IMR-90 (cell line): Measurements from ENCODE around the gene CAMP. TPM values are rescaled to one million over a fixed set of nuclear protein-coding genes. Genes with fewer than 3 reads are reported as not detected.

Source experiments
- ATAC-seq: fragments of 200-7000 bp; cut with Tn5 transposase; 2 replicates; pipeline ENCODE4 v1.9.1; 2020; ENCODE audit warnings: low read depth, mild to moderate bottlenecking, moderate library complexity
- BruUV-seq: library from RNA; stranded (reverse); fragments of 400-500 nt; replicated peaks from 2 replicates; lab custom pipeline; 2021; lab: Mats Ljungman, UMichigan
- CTCF ChIA-PET: fragments of 300-600 bp; formaldehyde crosslinking; extraction: SDS; loops from one replicate; lab custom pipeline; 2021; ENCODE audit warnings: antibody characterized with exemption; lab: Yijun Ruan, JAX
- POLR2A ChIA-PET: fragments of 300-600 bp; sonication (Branson Sonifier 250); formaldehyde crosslinking; loops from one replicate; lab custom pipeline; 2022; ENCODE audit warnings: antibody characterized with exemption; ENCODE audit not compliant: unreplicated experiment; lab: Charles Lee
- DNase-seq: peaks from one replicate; pipeline ENCODE4 v3.0.0; 2013
- H2AFZ ChIP-seq: replicated peaks from 2 replicates; pipeline ENCODE3; 2013; ENCODE audit warnings: low read length, mild to moderate bottlenecking; ENCODE audit not compliant: poor library complexity
- H2AK5ac ChIP-seq: 2 replicates; pipeline ENCODE4 v1.6.1; 2013; ENCODE audit warnings: low read depth, low read length, inconsistent platforms
- H2AK9ac ChIP-seq: replicated peaks from 2 replicates; pipeline ENCODE3; 2013; ENCODE audit warnings: mild to moderate bottlenecking, low read depth, low read length, moderate library complexity; ENCODE audit not compliant: poor library complexity
- H2BK120ac ChIP-seq: 2 replicates; pipeline ENCODE4 v1.6.1; 2013; ENCODE audit warnings: low read depth, low read length, inconsistent platforms
- H2BK15ac ChIP-seq: 3 replicates; pipeline ENCODE4 v1.6.1; 2013; ENCODE audit warnings: low read depth, low read length, inconsistent platforms
- H2BK20ac ChIP-seq: 2 replicates; pipeline ENCODE4 v1.6.1; 2013; ENCODE audit warnings: low read depth, mild to moderate bottlenecking, inconsistent platforms, low read length, moderate library complexity
- H2BK5ac ChIP-seq: 2 replicates; pipeline ENCODE4 v1.6.1; 2013; ENCODE audit warnings: mild to moderate bottlenecking, low read depth, low read length, inconsistent platforms; ENCODE audit not compliant: poor library complexity, severe bottlenecking
- H3K14ac ChIP-seq: replicated peaks from 2 replicates; pipeline ENCODE4 v1.6.1; 2013; ENCODE audit warnings: low read depth, low read length, inconsistent platforms
- H3K18ac ChIP-seq: 2 replicates; pipeline ENCODE4 v1.6.1; 2013; ENCODE audit warnings: low read depth, low read length, control low read depth
- H3K23ac ChIP-seq: 2 replicates; pipeline ENCODE4 v1.6.1; 2013; ENCODE audit warnings: low read depth, low read length, inconsistent platforms
- H3K27ac ChIP-seq: 2 replicates; pipeline ENCODE4 v1.5.1; 2013; ENCODE audit warnings: mild to moderate bottlenecking, control low read depth, low read length; ENCODE audit not compliant: insufficient read depth
- H3K27me3 ChIP-seq: 2 replicates; pipeline ENCODE4 v1.6.1; 2013; ENCODE audit warnings: low read length; ENCODE audit not compliant: control insufficient read depth, insufficient read depth
- H3K36me3 ChIP-seq: 2 replicates; pipeline ENCODE4 v1.6.1; 2013; ENCODE audit warnings: low read length, mixed read lengths; ENCODE audit not compliant: control insufficient read depth, insufficient read depth
- H3K4ac ChIP-seq: 2 replicates; pipeline ENCODE4 v1.6.1; 2013; ENCODE audit warnings: low read depth, low read length, inconsistent platforms
- H3K4me1 ChIP-seq: 2 replicates; pipeline ENCODE4 v1.6.1; 2013; ENCODE audit warnings: low read length, mixed read lengths; ENCODE audit not compliant: control insufficient read depth, insufficient read depth
- H3K4me2 ChIP-seq: 2 replicates; pipeline ENCODE4 v1.6.1; 2013; ENCODE audit warnings: low read depth, mild to moderate bottlenecking, control low read depth, low read length, moderate library complexity
- H3K4me3 ChIP-seq: 2 replicates; pipeline ENCODE4 v1.5.1; 2013; ENCODE audit warnings: low read depth, mild to moderate bottlenecking, control low read depth, low read length, moderate library complexity; ENCODE audit not compliant: insufficient read depth
- H3K56ac ChIP-seq: 2 replicates; pipeline ENCODE4 v1.6.1; 2013; ENCODE audit warnings: low read length, inconsistent platforms; ENCODE audit not compliant: insufficient read depth; ENCODE audit errors: extremely low read depth
- H3K79me1 ChIP-seq, 2 experiments: 2 replicates each; pipeline ENCODE4 v1.6.1; 2013; ENCODE audit warnings: low read length in 2 of 2, inconsistent platforms in 1 of 2, low read depth in 1 of 2
- H3K9ac ChIP-seq: 2 replicates; pipeline ENCODE4 v1.6.1; 2013; ENCODE audit warnings: low read depth, low read length, control low read depth
- H3K9me1 ChIP-seq: 2 replicates; pipeline ENCODE4 v1.6.1; 2013; ENCODE audit warnings: low read length, inconsistent platforms; ENCODE audit not compliant: insufficient read depth
- H3K9me3 ChIP-seq: 2 replicates; pipeline ENCODE4 v1.6.1; 2013; ENCODE audit warnings: low read length; ENCODE audit not compliant: control insufficient read depth, insufficient read depth
- H4K20me1 ChIP-seq: 2 replicates; pipeline ENCODE4 v1.6.1; 2013; ENCODE audit warnings: low read length, inconsistent platforms; ENCODE audit not compliant: insufficient read depth
- H4K5ac ChIP-seq: 2 replicates; pipeline ENCODE4 v1.6.1; 2013; ENCODE audit warnings: mild to moderate bottlenecking, low read depth, low read length, control low read depth
- H4K8ac ChIP-seq, 2 experiments: 2 replicates each; pipeline ENCODE4 v1.6.1; 2013; ENCODE audit warnings: low read depth in 2 of 2, low read length in 2 of 2, control low read depth in 1 of 2, inconsistent platforms in 1 of 2
- H4K91ac ChIP-seq: 2 replicates; pipeline ENCODE4 v1.6.1; 2013; ENCODE audit warnings: low read depth, low read length, inconsistent platforms; ENCODE audit not compliant: insufficient read depth
- CEBPB ChIP-seq: IDR thresholded peaks from 2 replicates; pipeline ENCODE4 v1.6.1; 2012; ENCODE audit warnings: low read depth, low read length, improper control_type of control experiment
- CHD1 ChIP-seq: IDR thresholded peaks from 2 replicates; pipeline ENCODE4 v1.6.1; 2012; ENCODE audit warnings: low read depth, low read length, improper control_type of control experiment
- MAFK ChIP-seq: IDR thresholded peaks from 2 replicates; pipeline ENCODE4 v1.6.1; 2012; ENCODE audit warnings: low read depth, low read length, improper control_type of control experiment
- NFE2L2 ChIP-seq: fragments of 150-350 bp; IDR thresholded peaks from 2 replicates; pipeline ENCODE4 v1.6.1; 2016; ENCODE audit warnings: low read depth, mild to moderate bottlenecking, low read length
- WGBS, 2 experiments: methylation state at CpG; one replicate each; pipeline versions ENCODE4 v1.1.5 to v1.1.7; 2013; ENCODE audit warnings: missing lambda C conversion rate in 2 of 2; ENCODE audit not compliant: insufficient read length in 1 of 2; ENCODE audit errors: extremely low coverage in 2 of 2; 5-methylcytosine and 5-hydroxymethylcytosine counted together
- dilution Hi-C: fragments of 300-500 bp; cut with HindIII; formaldehyde crosslinking; loops from one replicate; pipeline ENCODE4 v1.14.3; 2018; ENCODE audit warnings: low sequenced_read_pairs; ENCODE audit not compliant: unreplicated experiment
- in situ Hi-C: fragments of 300-500 bp; cut with MboI; formaldehyde crosslinking; loops from 3 replicates; pipeline ENCODE4 v1.14.3; 2019; ENCODE audit warnings: low sequenced_read_pairs, inconsistent platforms, mixed read lengths
- intact Hi-C: fragments of 100-400 bp; cut with micrococcal nuclease; formaldehyde crosslinking; loops from 2 replicates; pipeline ENCODE4 v1.10.0; 2022
- polyA plus RNA-seq, 3 experiments: library from polyadenylated mRNA; depleted of rRNA; stranded (reverse); fragments of >200 nt; gene quantifications; 2 replicates each; pipeline ENCODE4 v1.2.3, GENCODE V29; 2012; ENCODE audit warnings: low replicate concordance in 1 of 3
- total RNA-seq: library from RNA; depleted of rRNA; stranded (reverse); fragments of >200 nt; gene quantifications from 2 replicates; pipeline ENCODE4 v1.2.3, GENCODE V29; 2012
- TF ChIP-seq, protein P1 (sequence below): fragments of 150-350 bp; IDR thresholded peaks from 2 replicates; pipeline ENCODE4 v1.6.1; 2016; ENCODE audit warnings: low read depth, mild to moderate bottlenecking, low read length, moderate library complexity, borderline replicate concordance

The CAMP gene
- total and polyA plus RNA-seq, 2 of the 4 experiments (the other 2 are of a cell fraction): not detected

DNA sequence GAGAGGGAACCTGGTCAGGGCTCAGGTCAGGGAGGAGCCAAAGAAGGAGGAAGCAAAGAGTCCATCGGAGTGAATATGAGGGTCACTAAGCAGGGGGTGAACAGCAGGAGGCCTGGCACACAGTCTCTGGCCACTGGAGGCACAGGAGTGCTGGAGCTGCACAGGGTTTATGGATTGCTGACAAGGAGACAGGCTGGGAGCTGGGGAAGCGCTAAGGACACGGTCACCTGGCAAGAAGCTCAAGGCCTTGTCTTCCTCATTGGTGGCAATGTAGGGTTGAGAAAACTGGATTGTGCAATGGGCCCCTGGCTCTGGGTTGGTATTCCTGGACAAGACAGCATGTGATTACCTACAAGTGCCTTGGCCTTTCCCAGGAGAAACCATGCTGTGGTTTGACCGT is 5.8 kb upstream of the CAMP start:
- no CpG with 5 or more reads among the region's 4 CpGs for WGBS, 2 experiments
- H2BK20ac ChIP-seq: no peak overlapping the region
- H2AK5ac ChIP-seq: no peak overlapping the region
- no peaks in the 10 kb centered on the region for H3K79me1 ChIP-seq
- no peak overlapping the region for H2BK120ac ChIP-seq
- H3K56ac ChIP-seq: no peak overlapping the region
- H4K5ac ChIP-seq: no peak overlapping the region
- H2BK15ac ChIP-seq: no peak overlapping the region
- H3K18ac ChIP-seq: no peak overlapping the region
- H2AFZ ChIP-seq: no peak overlapping the region
- no peak overlapping the region for H3K4me3 ChIP-seq
- H3K4ac ChIP-seq: no peak overlapping the region
- H3K36me3 ChIP-seq: no peaks in the 10 kb centered on the region
- TF ChIP-seq NFE2L2 (no peak), MAFK (no peak), CEBPB (0 out of 2 replicates have a peak, but pooled peaks have one; percentile 33), CHD1 (no peak)
- TF ChIP-seq, protein P1, sequence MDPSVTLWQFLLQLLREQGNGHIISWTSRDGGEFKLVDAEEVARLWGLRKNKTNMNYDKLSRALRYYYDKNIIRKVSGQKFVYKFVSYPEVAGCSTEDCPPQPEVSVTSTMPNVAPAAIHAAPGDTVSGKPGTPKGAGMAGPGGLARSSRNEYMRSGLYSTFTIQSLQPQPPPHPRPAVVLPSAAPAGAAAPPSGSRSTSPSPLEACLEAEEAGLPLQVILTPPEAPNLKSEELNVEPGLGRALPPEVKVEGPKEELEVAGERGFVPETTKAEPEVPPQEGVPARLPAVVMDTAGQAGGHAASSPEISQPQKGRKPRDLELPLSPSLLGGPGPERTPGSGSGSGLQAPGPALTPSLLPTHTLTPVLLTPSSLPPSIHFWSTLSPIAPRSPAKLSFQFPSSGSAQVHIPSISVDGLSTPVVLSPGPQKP: no peak
- H4K8ac ChIP-seq: no peak overlapping the region
- H3K9me1 ChIP-seq: no peaks in the 10 kb centered on the region
- peak overlapping the region; percentile 28 for H2AK9ac ChIP-seq
- no peaks in the 10 kb centered on the region for H3K9me3 ChIP-seq
- no peak overlapping the region for H3K27ac ChIP-seq
- ChIA-PET POLR2A (no interaction called here), CTCF (no interaction called here)
- BruUV-seq: no TSS peak
- ATAC-seq (no peak), DNase-seq (no peak)
- no peak overlapping the region for H3K23ac ChIP-seq
- H3K4me1 ChIP-seq: peaks cover 2% of the 10 kb centered on the region; the same call in 1 of the 2 replicates
- no peak overlapping the region for H2BK5ac ChIP-seq
- intact Hi-C loops: no loop called here
- H3K4me2 ChIP-seq: no peak overlapping the region
- no peaks in the 10 kb centered on the region; the same call in 1 of the 2 replicates for H4K20me1 ChIP-seq
- in situ Hi-C loops: no loop called here
- H4K91ac ChIP-seq: no peak overlapping the region
- dilution Hi-C loops: no loop called here
- no peak overlapping the region for H3K14ac ChIP-seq
- no peak overlapping the region for H3K9ac ChIP-seq
- peaks cover 47% of the 10 kb centered on the region for H3K27me3 ChIP-seq
